Motor neuron (in vitro differentiated cells): ENCODE results near the gene PLK2. TPM values are rescaled to one million over a fixed set of nuclear protein-coding genes. Genes with fewer than 3 reads are reported as not detected.

ENCODE experiments used
- ATAC-seq, 8 experiments: fragments of 200-7000 bp; cut with Tn5 transposase; replicated peaks in 6 of 8; 2 replicates each; pipeline ENCODE4 v1.8.0; 2021; ENCODE audit warnings: mild to moderate bottlenecking in 8 of 8, moderate library complexity in 8 of 8
- H3K27ac ChIP-seq, 2 donors: fragments of 250-450 bp; sonication (Bioruptor Pico); 2 replicates each; pipeline ENCODE4 v1.9.0; 2021; ENCODE audit warnings: antibody characterized with exemption in 2 of 2, mild to moderate bottlenecking in 2 of 2, moderate library complexity in 1 of 2
- H3K4me1 ChIP-seq, 2 donors: fragments of 250-450 bp; sonication (Bioruptor Pico); replicated peaks in 1 of 2; 2 replicates each; pipeline ENCODE4 v1.6.1; 2021; ENCODE audit warnings: antibody characterized with exemption in 2 of 2, mild to moderate bottlenecking in 2 of 2, moderate library complexity in 1 of 2
- H3K4me3 ChIP-seq, 5 donors: fragments of 250-450 bp; sonication (Bioruptor Pico); 2 replicates each; pipeline ENCODE4 v1.9.0; 2021; ENCODE audit warnings: antibody characterized with exemption in 5 of 5, mild to moderate bottlenecking in 5 of 5, moderate library complexity in 4 of 5
- WGBS, 10 experiments: fragments of 450-650 bp; shearing (Covaris generic); methylation state at CpG; one replicate each; pipeline ENCODE4 v1.0.0; 2022; 5-methylcytosine and 5-hydroxymethylcytosine counted together
- in situ Hi-C, 9 experiments: fragments of 400-800 bp; cut with MboI; loops; one replicate each; pipeline ENCODE4 v1.15.0; 2021; ENCODE audit warnings: low sequenced_read_pairs in 9 of 9, low pct_unique_long_range_greater_than_20kb in 2 of 9; ENCODE audit not compliant: unreplicated experiment in 9 of 9
- total RNA-seq, 8 experiments: library from RNA; unstranded; fragments of 300-600 nt; gene quantifications; 2 replicates each; pipeline versions ENCODE4 v1.2.3 to v1.2.4, GENCODE V29; 2022

Gene PLK2
- total RNA-seq, result 100 to 1,000 TPM in 3 of 8 experiments, 10 to 100 TPM in 5; 43.5 to 242 (median 72.9) TPM

GRCh38 chr5:58460002-58460731 lies at the start of gene PLK2:
PLK2 (minus strand) TSS chr5:58460086; CDS start chr5:58459959, 127 bp downstream.
- H3K4me1 ChIP-seq, result peaks cover 6 to 13% of the 10 kb centered on the region in 2 donors
- in situ Hi-C loops, result loop anchor here (5.0 to 25.0 kb wide), 9 partner anchors 573 to 1173 kb away; no protein-coding TSS in a partner anchor
- 0% methylated on average over 6 to 13 of the region's 89 CpGs; no CpG with 5 or more reads in 6 of the 10 experiments for WGBS, 10 experiments
- peak within 1 kb of the TSS; percentile 62 to 71 for H3K27ac ChIP-seq
- H3K4me3 ChIP-seq, result peak within 1 kb of the TSS; percentile 50 to 91 (median 69)
- peak; percentile 63 to 85 (median 80) for ATAC-seq

- no peak overlapping the region for H3K4me3 ChIP-seq
- H3K27ac ChIP-seq, result no peak overlapping the region
- WGBS, 10 experiments, result 7 to 82% (median 60%) methylated on average over 2 to 4 of the region's 4 CpGs; no CpG with 5 or more reads in 2 of the 10 experiments
- peaks cover 2 to 23% of the 10 kb centered on the region in 2 donors for H3K4me1 ChIP-seq
- in situ Hi-C loops, result loop anchor here in 2 of 9 experiments (10.0 to 25.0 kb wide), 2 partner anchors 330 to 337 kb away; no protein-coding TSS in a partner anchor
- no peak for ATAC-seq
These were observed 47.8 kb upstream of the PLK2 start for GRCh38 chr5:58507715-58508114.

- Histone ChIP-seq H3K4me1 (peaks cover 2 to 26% of the 10 kb centered on the region in 2 donors), H3K27ac (no peak overlapping the region), H3K4me3 (no peak overlapping the region)
- in situ Hi-C loops, result loop anchor here in 2 of 9 experiments (10.0 to 25.0 kb wide), 2 partner anchors 331 to 339 kb away; no protein-coding TSS in a partner anchor
- ATAC-seq, result no peak
- WGBS, 10 experiments, result 0 to 100% (median 65%) methylated on average over 1 to 2 of the region's 2 CpGs
These were observed 46.2 kb upstream of the PLK2 start for GRCh38 chr5:58505971-58506640.

- no peak for ATAC-seq
- Histone ChIP-seq H3K27ac (no peak overlapping the region), H3K4me1 (peaks cover 2 to 26% of the 10 kb centered on the region in 2 donors), H3K4me3 (no peak overlapping the region)
- in situ Hi-C loops, result loop anchor here in 2 of 9 experiments (10.0 to 25.0 kb wide), 2 partner anchors 332 to 339 kb away; no protein-coding TSS in a partner anchor
- 27 to 86% (median 58%) methylated on average over 2 to 3 of the region's 3 CpGs; no CpG with 5 or more reads in 3 of the 10 experiments for WGBS, 10 experiments
These were observed 45.6 kb upstream of the PLK2 start for GRCh38 chr5:58505502-58505901.

- no peak overlapping the region for H3K27ac ChIP-seq
- peaks cover 2 to 26% of the 10 kb centered on the region in 2 donors for H3K4me1 ChIP-seq
- peak in 3 of 8 experiments; percentile 42 to 65 (median 51) for ATAC-seq
- whole genome bisulfite sequencing, 10 experiments, result 3 to 86% (median 72%) methylated on average over 1 to 3 of the region's 3 CpGs
- no peak overlapping the region for H3K4me3 ChIP-seq
- in situ Hi-C loops, result loop anchor here in 2 of 9 experiments (10.0 to 25.0 kb wide), 2 partner anchors 333 to 340 kb away; no protein-coding TSS in a partner anchor
These were observed 44.9 kb upstream of the PLK2 start for GRCh38 chr5:58504766-58505165.

- peaks cover 2 to 26% of the 10 kb centered on the region in 2 donors for H3K4me1 ChIP-seq
- no peak overlapping the region for H3K27ac ChIP-seq
- no peak overlapping the region for H3K4me3 ChIP-seq
- 0 to 100% (median 48%) methylated on average over 1 to 3 of the region's 3 CpGs; no CpG with 5 or more reads in 3 of the 10 experiments for WGBS, 10 experiments
- in situ Hi-C loops, result loop anchor here in 2 of 9 experiments (10.0 to 25.0 kb wide), 2 partner anchors 334 to 341 kb away; no protein-coding TSS in a partner anchor
- peak in 2 of 8 experiments; percentile 44 to 55 for ATAC-seq
These were observed 43.6 kb upstream of the PLK2 start for GRCh38 chr5:58503390-58504046.

GRCh38 chr5:58501778-58502417 lies 42.0 kb upstream of the PLK2 start:
- in situ Hi-C loops, result loop anchor here in 2 of 9 experiments (10.0 to 25.0 kb wide), 2 partner anchors 335 to 343 kb away; no protein-coding TSS in a partner anchor
- Histone ChIP-seq H3K27ac (no peak overlapping the region), H3K4me1 (peaks cover 0 to 26% of the 10 kb centered on the region in 2 donors), H3K4me3 (no peak overlapping the region)
- peak in 5 of 8 experiments; percentile 64 to 90 (median 72) for ATAC-seq
- WGBS, 10 experiments, result 0 to 90% (median 64%) methylated on average over 1 to 2 of the region's 2 CpGs; no CpG with 5 or more reads in 4 of the 10 experiments

GRCh38 chr5:58499941-58500340 lies 40.1 kb upstream of the PLK2 start:
- WGBS, 10 experiments, result 0 to 63% (median 50%) methylated on average over 1 to 2 of the region's 2 CpGs
- Histone ChIP-seq H3K4me3 (no peak overlapping the region), H3K4me1 (peaks cover 0 to 23% of the 10 kb centered on the region in 2 donors), H3K27ac (no peak overlapping the region)
- in situ Hi-C loops, result loop anchor here in 5 of 9 experiments (10.0 to 25.0 kb wide), 3 partner anchors 337 to 362 kb away; no protein-coding TSS in a partner anchor
- no peak for ATAC-seq

- WGBS, 10 experiments, result 19 to 100% (median 80%) methylated on average over 2 to 3 of the region's 3 CpGs
- in situ Hi-C loops, result loop anchor here in 3 of 9 experiments (25.0 kb wide), 2 partner anchors 338 to 363 kb away; no protein-coding TSS in a partner anchor
- ATAC-seq, result no peak
- no peak overlapping the region for H3K4me3 ChIP-seq
- no peak overlapping the region for H3K27ac ChIP-seq
- H3K4me1 ChIP-seq, result peaks cover 0 to 16% of the 10 kb centered on the region in 2 donors
These were observed 39.3 kb upstream of the PLK2 start for GRCh38 chr5:58499231-58499630.

GRCh38 chr5:58498340-58498942 lies 38.6 kb upstream of the PLK2 start:
- Histone ChIP-seq H3K4me1 (peaks cover 0 to 9% of the 10 kb centered on the region in 2 donors), H3K27ac (no peak overlapping the region), H3K4me3 (no peak overlapping the region)
- 0 to 17% (median 0%) methylated on average over 1 to 2 of the region's 2 CpGs; no CpG with 5 or more reads in 1 of the 10 experiments for WGBS, 10 experiments
- in situ Hi-C loops, result loop anchor here in 3 of 9 experiments (25.0 kb wide), 2 partner anchors 339 to 364 kb away; no protein-coding TSS in a partner anchor
- peak in 3 of 8 experiments; percentile 34 to 52 (median 41) for ATAC-seq

- in situ Hi-C loops, result loop anchor here in 3 of 9 experiments (25.0 kb wide), 2 partner anchors 339 to 364 kb away; no protein-coding TSS in a partner anchor
- no peak for ATAC-seq
- Histone ChIP-seq H3K4me1 (peaks cover 0 to 4% of the 10 kb centered on the region in 2 donors), H3K4me3 (no peak overlapping the region), H3K27ac (no peak overlapping the region)
These were observed 38.0 kb upstream of the PLK2 start for GRCh38 chr5:58497921-58498320.
